Activated effector memory CD4-positive, alpha-beta T cell treated with Interleukin-2 at 50 U/mL for 16 hours (primary cell): ENCODE measurements around the gene IFI27.

Experiments
- DNase-seq: peaks from one replicate; pipeline ENCODE4 v3.0.0-alpha.2; 2020

Gene IFI27

GRCh38 chr14:94103554-94104150 is 6.9 kb upstream of the IFI27 start:
- DNase-seq, result no peak

GRCh38 chr14:94104731-94105130 is 5.8 kb upstream of the IFI27 start:
- DNase-seq, result no peak

- no peak for DNase-seq
Measured at GRCh38 chr14:94109915-94110250, 653 bp upstream of the IFI27 start.

- DNase-seq, result no peak
Measured at GRCh38 chr14:94111276-94112095, 950 bp downstream of the IFI27 start.

GRCh38 chr14:94112513-94113063 is 2.1 kb downstream of the IFI27 start:
- no peak for DNase-seq

GRCh38 chr14:94113073-94113472 is 2.5 kb downstream of the IFI27 start:
- DNase-seq, result no peak

GRCh38 chr14:94113490-94113889 is 3.0 kb downstream of the IFI27 start:
- no peak for DNase-seq

GRCh38 chr14:94113908-94114588 is 3.5 kb downstream of the IFI27 start:
- DNase-seq, result no peak

- no peak for DNase-seq
Measured at GRCh38 chr14:94114589-94115057, 4.1 kb downstream of the IFI27 start.

- no peak for DNase-seq
Measured at GRCh38 chr14:94115058-94115591, 4.6 kb downstream of the IFI27 start.

- DNase-seq, result no peak
Measured at GRCh38 chr14:94115631-94116030, 5.1 kb downstream of the IFI27 start.

- no peak for DNase-seq
Measured at GRCh38 chr14:94116701-94117100, 6.2 kb downstream of the IFI27 start.

- DNase-seq, result no peak
Measured at GRCh38 chr14:94117856-94118255, 7.3 kb downstream of the IFI27 start.

- no peak for DNase-seq
Measured at GRCh38 chr14:94119071-94119470, 8.5 kb downstream of the IFI27 start.

- no peak for DNase-seq
Measured at GRCh38 chr14:94120667-94121340, 10.3 kb downstream of the IFI27 start.

GRCh38 chr14:94121485-94121884 is 10.9 kb downstream of the IFI27 start:
- no peak for DNase-seq

GRCh38 chr14:94122438-94122837 is 11.9 kb downstream of the IFI27 start:
- DNase-seq, result no peak

- no peak for DNase-seq
Measured at GRCh38 chr14:94123296-94123695, 12.8 kb downstream of the IFI27 start.

- no peak for DNase-seq
Measured at GRCh38 chr14:94123868-94124267, 13.3 kb downstream of the IFI27 start.

- no peak for DNase-seq
Measured at GRCh38 chr14:94124582-94125377, 14.2 kb downstream of the IFI27 start.

GRCh38 chr14:94125659-94126418 is 15.3 kb downstream of the IFI27 start:
- DNase-seq, result no peak

GRCh38 chr14:94126419-94126677 is 15.8 kb downstream of the IFI27 start:
- no peak for DNase-seq
